Calu3 (cell line): ENCODE measurements around the gene AOAH. TPM values are rescaled to one million over a fixed set of nuclear protein-coding genes. Genes with fewer than 3 reads are reported as not detected.

Source experiments
- BruUV-seq: library from RNA; stranded (reverse); fragments of 400-500 nt; replicated peaks from 2 replicates; lab custom pipeline; 2021; lab: Mats Ljungman, UMichigan
- CTCF ChIA-PET: fragments of 300-600 bp; sonication (Branson Sonifier 250); formaldehyde crosslinking; loops from one replicate; lab custom pipeline; 2022; ENCODE audit warnings: antibody characterized with exemption; lab: Charles Lee
- DNase-seq: peaks from one replicate; pipeline ENCODE4 v3.0.0; 2022
- H3K27ac Mint-ChIP-seq: one replicate; pipeline ENCODE4 v1.8.0; 2022; ENCODE audit warnings: mixed read lengths; ENCODE audit not compliant: unreplicated experiment
- H3K27me3 Mint-ChIP-seq: one replicate; pipeline ENCODE4 v1.8.0; 2022; ENCODE audit warnings: mixed read lengths; ENCODE audit not compliant: unreplicated experiment
- H3K36me3 Mint-ChIP-seq: one replicate; pipeline ENCODE4 v1.8.0; 2022; ENCODE audit warnings: mild to moderate bottlenecking, moderate library complexity, mixed read lengths; ENCODE audit not compliant: insufficient read depth, unreplicated experiment
- H3K4me1 Mint-ChIP-seq: one replicate; pipeline ENCODE4 v1.8.0; 2022; ENCODE audit warnings: mild to moderate bottlenecking, low read depth, mixed read lengths; ENCODE audit not compliant: unreplicated experiment
- H3K4me3 Mint-ChIP-seq: one replicate; pipeline ENCODE4 v1.8.0; 2022; ENCODE audit warnings: mild to moderate bottlenecking, low read depth, moderate library complexity, mixed read lengths; ENCODE audit not compliant: unreplicated experiment
- H3K9me3 Mint-ChIP-seq: one replicate; pipeline ENCODE4 v1.8.0; 2022; ENCODE audit warnings: low read depth, mixed read lengths; ENCODE audit not compliant: unreplicated experiment
- intact Hi-C: fragments of 100-400 bp; cut with micrococcal nuclease; formaldehyde crosslinking; loops from one replicate; pipeline ENCODE4 v1.10.0; 2022; ENCODE audit not compliant: unreplicated experiment
- total RNA-seq: library from RNA; stranded (reverse); gene quantifications from 2 replicates; pipeline ENCODE4 v1.2.3, GENCODE V29; 2022
- TF ChIP-seq, protein P1 (sequence below): fragments of 200-600 bp; IDR thresholded peaks from one replicate; pipeline ENCODE4 v1.8.0; 2022; ENCODE audit warnings: antibody characterized with exemption; ENCODE audit not compliant: unreplicated experiment

Gene AOAH
- total RNA-seq, 1 experiment from 2014 or later, result not detected

DNA sequence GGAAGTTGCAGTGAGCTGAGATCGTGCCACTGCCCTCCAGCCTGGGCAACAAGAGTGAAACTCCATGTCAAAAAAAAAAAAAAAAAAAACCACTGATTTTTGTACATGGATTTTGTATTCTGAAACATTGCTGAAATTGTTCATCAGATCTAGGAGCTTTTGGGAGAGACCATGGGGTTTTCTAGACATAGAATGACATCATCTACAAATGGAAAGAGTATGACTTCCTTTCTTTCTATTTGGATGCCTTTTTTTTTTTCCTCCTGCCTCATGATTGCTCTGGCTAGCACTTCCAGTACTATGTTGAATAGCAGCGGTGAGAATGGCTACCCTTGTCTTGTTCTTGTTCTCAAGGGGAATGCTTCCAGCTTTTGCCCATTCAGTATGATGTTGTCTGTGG lies 245.5 kb downstream of the AOAH start:
- TF ChIP-seq, protein P1, sequence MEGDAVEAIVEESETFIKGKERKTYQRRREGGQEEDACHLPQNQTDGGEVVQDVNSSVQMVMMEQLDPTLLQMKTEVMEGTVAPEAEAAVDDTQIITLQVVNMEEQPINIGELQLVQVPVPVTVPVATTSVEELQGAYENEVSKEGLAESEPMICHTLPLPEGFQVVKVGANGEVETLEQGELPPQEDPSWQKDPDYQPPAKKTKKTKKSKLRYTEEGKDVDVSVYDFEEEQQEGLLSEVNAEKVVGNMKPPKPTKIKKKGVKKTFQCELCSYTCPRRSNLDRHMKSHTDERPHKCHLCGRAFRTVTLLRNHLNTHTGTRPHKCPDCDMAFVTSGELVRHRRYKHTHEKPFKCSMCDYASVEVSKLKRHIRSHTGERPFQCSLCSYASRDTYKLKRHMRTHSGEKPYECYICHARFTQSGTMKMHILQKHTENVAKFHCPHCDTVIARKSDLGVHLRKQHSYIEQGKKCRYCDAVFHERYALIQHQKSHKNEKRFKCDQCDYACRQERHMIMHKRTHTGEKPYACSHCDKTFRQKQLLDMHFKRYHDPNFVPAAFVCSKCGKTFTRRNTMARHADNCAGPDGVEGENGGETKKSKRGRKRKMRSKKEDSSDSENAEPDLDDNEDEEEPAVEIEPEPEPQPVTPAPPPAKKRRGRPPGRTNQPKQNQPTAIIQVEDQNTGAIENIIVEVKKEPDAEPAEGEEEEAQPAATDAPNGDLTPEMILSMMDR, result no peak
- Mint-ChIP-seq H3K4me1 (peaks cover 19% of the 10 kb centered on the region), H3K36me3 (peaks cover 3% of the 10 kb centered on the region), H3K27me3 (no peaks in the 10 kb centered on the region), H3K27ac (no peak overlapping the region), H3K4me3 (no peak overlapping the region), H3K9me3 (peaks cover 9% of the 10 kb centered on the region)
- no peak for DNase-seq
- intact Hi-C loops, result no loop called here
- CTCF ChIA-PET, result interaction anchor here (0.6 kb wide), 1 partner anchor 735 kb away, joined by 4 read pairs; no protein-coding TSS in a partner anchor
- no TSS peak for BruUV-seq

DNA sequence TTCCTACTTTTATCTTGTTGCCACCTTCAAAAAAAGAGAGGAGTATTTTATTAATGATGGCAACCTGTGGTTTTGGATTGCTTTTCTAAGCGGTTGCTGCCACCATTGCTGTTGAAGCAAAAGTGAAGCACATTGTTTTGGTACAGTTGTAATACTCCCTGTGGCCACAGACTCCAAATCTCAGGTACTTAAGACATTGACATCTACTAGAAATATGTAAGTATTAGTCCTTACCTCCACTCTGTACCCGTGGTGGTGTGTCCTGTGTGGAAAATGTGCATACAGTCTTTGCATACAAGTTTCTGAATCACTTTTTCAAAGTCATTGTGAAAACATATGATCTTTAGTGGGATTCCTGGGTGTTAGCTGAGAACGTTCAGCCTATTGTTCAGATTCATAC lies 248.9 kb downstream of the AOAH start:
- H3K9me3 Mint-ChIP-seq, result peaks cover 6% of the 10 kb centered on the region
- intact Hi-C loops, result no loop called here
- H3K4me1 Mint-ChIP-seq, result peaks cover 34% of the 10 kb centered on the region
- H3K36me3 Mint-ChIP-seq, result peaks cover 11% of the 10 kb centered on the region
- TF ChIP-seq, protein P1, result no peak
- CTCF ChIA-PET, result no interaction called here
- no peak overlapping the region for H3K27ac Mint-ChIP-seq
- no TSS peak for BruUV-seq
- H3K27me3 Mint-ChIP-seq, result no peaks in the 10 kb centered on the region
- no peak for DNase-seq
- no peak overlapping the region for H3K4me3 Mint-ChIP-seq

DNA sequence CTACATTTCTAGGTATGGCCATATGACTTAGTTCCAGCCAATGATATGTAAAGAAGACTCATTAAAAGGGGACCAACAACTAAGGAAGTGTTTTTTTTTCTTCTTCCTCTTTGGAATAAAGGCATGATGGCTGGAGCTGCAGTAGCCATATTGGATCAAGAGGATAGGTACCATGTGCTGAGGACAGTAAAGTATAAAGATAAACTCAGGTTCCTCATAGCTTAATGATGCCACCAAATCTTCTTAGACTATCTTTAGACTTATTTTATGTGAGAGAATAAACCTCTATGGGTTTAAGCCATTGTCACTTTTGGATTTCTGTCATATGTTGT lies 249.3 kb downstream of the AOAH start:
- intact Hi-C loops, result no loop called here
- CTCF ChIA-PET, result no interaction called here
- no peaks in the 10 kb centered on the region for H3K27me3 Mint-ChIP-seq

DNA sequence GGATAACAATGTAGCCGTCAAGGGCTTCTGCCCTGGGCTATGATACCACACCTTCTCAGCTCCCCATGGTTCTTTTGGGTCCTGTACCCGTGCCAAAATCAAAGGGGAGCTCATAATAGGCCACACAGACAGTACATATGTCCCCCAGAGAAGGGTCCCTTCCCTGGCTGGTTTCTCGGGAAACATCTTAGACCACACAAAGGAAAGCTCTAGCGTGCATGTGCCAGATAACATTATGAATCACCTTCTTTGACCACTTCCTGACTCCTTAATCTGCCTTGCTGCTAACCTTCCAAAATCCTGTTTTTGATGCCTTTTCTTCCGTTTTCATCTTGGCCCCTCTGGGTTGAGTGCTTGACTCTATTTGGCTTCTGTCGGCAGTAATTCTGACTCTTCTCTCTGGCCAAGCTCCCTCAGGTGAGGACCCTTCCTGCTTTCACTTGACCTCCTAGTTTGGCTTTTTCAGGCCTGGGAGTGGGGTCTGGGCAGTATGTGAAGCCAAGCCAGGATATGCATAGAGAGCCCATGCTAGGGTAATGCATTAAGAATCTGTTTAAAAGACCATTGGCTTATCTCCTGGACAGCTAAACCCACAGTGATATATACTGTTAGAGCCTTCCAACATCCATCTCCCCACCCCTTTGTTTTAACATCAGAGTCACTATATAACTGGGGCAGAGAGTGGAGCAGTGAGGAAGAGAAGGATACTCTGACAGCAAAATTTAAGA lies 249.8 kb downstream of the AOAH start:
- TF ChIP-seq, protein P1, result no peak
- H3K4me3 Mint-ChIP-seq, result no peak overlapping the region
- DNase-seq, result no peak
- H3K27ac Mint-ChIP-seq, result peak overlapping the region; percentile 68
- peaks cover 43% of the 10 kb centered on the region for H3K4me1 Mint-ChIP-seq
- BruUV-seq, result no TSS peak
- H3K36me3 Mint-ChIP-seq, result peaks cover 11% of the 10 kb centered on the region
- CTCF ChIA-PET, result interaction anchor here (0.6 to 1.7 kb wide), 7 partner anchors 9 to 725 kb away, joined by 3 to 7 read pairs (median 3); no protein-coding TSS in a partner anchor
- intact Hi-C loops, result loop anchor here (1.0 to 5.0 kb wide), 3 partner anchors 10 to 558 kb away; no protein-coding TSS in a partner anchor
- no peaks in the 10 kb centered on the region for H3K27me3 Mint-ChIP-seq
- H3K9me3 Mint-ChIP-seq, result peaks cover 2% of the 10 kb centered on the region

More for the DNA sequence above, 249.3 kb downstream of the AOAH start:
- H3K9me3 Mint-ChIP-seq, result peaks cover 5% of the 10 kb centered on the region
- H3K4me3 Mint-ChIP-seq, result no peak overlapping the region
- peaks cover 38% of the 10 kb centered on the region for H3K4me1 Mint-ChIP-seq
- no TSS peak for BruUV-seq
- no peak overlapping the region for H3K27ac Mint-ChIP-seq
- TF ChIP-seq, protein P1, result no peak
- no peak for DNase-seq
- peaks cover 11% of the 10 kb centered on the region for H3K36me3 Mint-ChIP-seq
